Nephron (organoid): ENCODE data around the gene PPT2.
A peak's percentile ranks its signal among the peaks of the same experiment; 100 is the strongest.

Source experiments
- H3K27ac Mint-ChIP-seq, 3 experiments: 2 replicates each; pipeline ENCODE4 v1.8.0; 2020; ENCODE audit warnings: mixed read lengths in 3 of 3, mild to moderate bottlenecking in 2 of 3, moderate library complexity in 1 of 3
- H3K27me3 Mint-ChIP-seq: 2 replicates; pipeline ENCODE4 v1.8.0; 2021; ENCODE audit warnings: low read depth, mild to moderate bottlenecking, moderate library complexity, mixed read lengths
- H3K36me3 Mint-ChIP-seq: 2 replicates; pipeline ENCODE4 v1.8.0; 2020; ENCODE audit warnings: low read depth, mixed read lengths
- H3K4me1 Mint-ChIP-seq: 2 replicates; pipeline ENCODE4 v1.8.0; 2020; ENCODE audit warnings: mixed read lengths
- H3K4me3 Mint-ChIP-seq, 3 experiments: 2 replicates each; pipeline ENCODE4 v1.8.0; 2020; ENCODE audit warnings: mild to moderate bottlenecking in 3 of 3, mixed read lengths in 3 of 3, moderate library complexity in 2 of 3
- H3K9me3 Mint-ChIP-seq: 2 replicates; pipeline ENCODE4 v1.8.0; 2020; ENCODE audit warnings: mixed read lengths
- TF ChIP-seq, protein P1 (sequence below), 3 experiments: fragments of 200-600 bp; sonication (generic); IDR thresholded peaks; one replicate each; pipeline ENCODE4 v1.5.0; 2021; ENCODE audit warnings: antibody characterized with exemption in 3 of 3; ENCODE audit not compliant: unreplicated experiment in 3 of 3

The PPT2 gene

GRCh38 chr6:32194388-32194787 is 40.4 kb downstream of the PPT2 start:
- Mint-ChIP-seq H3K36me3 (no peaks in the 10 kb centered on the region), H3K27me3 (no peaks in the 10 kb centered on the region), H3K27ac (peak overlapping the region; percentile 99 to 100 (median 100)), H3K4me3 (peak overlapping the region; percentile 97 to 99 (median 98)), H3K9me3 (no peaks in the 10 kb centered on the region), H3K4me1 (peaks cover 46% of the 10 kb centered on the region)
- TF ChIP-seq, protein P1, sequence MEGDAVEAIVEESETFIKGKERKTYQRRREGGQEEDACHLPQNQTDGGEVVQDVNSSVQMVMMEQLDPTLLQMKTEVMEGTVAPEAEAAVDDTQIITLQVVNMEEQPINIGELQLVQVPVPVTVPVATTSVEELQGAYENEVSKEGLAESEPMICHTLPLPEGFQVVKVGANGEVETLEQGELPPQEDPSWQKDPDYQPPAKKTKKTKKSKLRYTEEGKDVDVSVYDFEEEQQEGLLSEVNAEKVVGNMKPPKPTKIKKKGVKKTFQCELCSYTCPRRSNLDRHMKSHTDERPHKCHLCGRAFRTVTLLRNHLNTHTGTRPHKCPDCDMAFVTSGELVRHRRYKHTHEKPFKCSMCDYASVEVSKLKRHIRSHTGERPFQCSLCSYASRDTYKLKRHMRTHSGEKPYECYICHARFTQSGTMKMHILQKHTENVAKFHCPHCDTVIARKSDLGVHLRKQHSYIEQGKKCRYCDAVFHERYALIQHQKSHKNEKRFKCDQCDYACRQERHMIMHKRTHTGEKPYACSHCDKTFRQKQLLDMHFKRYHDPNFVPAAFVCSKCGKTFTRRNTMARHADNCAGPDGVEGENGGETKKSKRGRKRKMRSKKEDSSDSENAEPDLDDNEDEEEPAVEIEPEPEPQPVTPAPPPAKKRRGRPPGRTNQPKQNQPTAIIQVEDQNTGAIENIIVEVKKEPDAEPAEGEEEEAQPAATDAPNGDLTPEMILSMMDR (IDR thresholded peaks at IDR 0.05; ENCODE audit: unreplicated experiment in 3 of 3), result no peak

DNA sequence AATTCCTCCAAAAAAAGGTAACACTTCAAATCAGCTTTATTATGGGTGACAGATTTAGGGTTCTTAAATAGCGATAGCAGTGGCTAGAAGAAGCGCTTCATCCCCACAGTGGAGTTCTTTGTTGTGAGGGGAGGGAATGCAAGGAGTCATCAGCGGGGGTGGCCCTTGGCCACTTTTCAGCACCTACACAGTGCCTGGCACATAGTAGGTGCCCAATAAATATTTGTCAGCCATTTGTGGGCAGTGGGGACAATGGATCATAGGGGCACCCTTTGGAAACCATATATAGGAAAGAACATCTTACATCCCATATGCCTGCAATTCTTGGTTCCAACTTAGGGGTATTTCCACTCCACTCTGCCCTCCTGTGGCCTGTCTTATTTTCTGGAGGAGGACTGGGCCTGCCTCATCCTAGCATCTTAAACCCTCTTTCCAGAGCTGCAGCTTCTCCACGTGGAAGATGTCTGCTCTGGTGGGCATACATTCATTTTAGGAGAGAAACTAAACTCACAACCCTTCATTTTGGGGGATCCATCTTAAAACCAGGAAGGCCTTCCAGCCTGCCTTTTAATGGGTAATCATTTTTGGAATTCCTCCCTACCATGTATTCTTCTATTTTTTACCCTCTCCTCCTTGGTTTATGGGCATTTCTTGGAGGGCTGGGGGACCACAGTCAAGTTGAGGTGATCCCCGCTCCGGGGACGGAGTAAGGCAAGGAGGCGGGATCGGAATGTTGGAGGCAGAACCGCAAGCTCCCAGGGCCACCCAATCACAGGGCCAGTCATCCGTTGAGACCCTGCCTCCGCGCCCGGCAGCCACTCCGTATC is 41.1 kb downstream of the PPT2 start:
- Mint-ChIP-seq H3K4me1 (peaks cover 46% of the 10 kb centered on the region), H3K27me3 (no peaks in the 10 kb centered on the region), H3K9me3 (no peaks in the 10 kb centered on the region), H3K36me3 (no peaks in the 10 kb centered on the region), H3K4me3 (peak overlapping the region; percentile 97 to 99 (median 98)), H3K27ac (peak overlapping the region; percentile 99 to 100 (median 100))
- TF ChIP-seq, protein P1 (IDR thresholded peaks at IDR 0.05; ENCODE audit: unreplicated experiment in 3 of 3), result peak in 2 of 3 experiments; percentile 12 to 67

DNA sequence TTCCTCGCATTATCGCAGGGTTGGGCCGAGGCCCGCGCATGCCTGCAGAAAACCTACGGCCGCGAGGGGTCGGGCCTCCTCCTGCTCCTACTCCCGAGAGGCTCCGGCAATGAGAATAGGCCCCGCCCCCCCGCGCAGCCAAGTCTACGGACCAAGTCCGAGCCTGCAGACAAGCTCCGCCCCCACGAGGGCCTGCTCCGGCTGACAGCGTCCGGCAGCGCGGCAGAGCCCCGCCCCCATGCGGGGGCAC is 41.6 kb downstream of the PPT2 start:
- TF ChIP-seq, protein P1 (IDR thresholded peaks at IDR 0.05; ENCODE audit: unreplicated experiment in 3 of 3), result peak; percentile 25 to 52 (median 41)
- peaks cover 46% of the 10 kb centered on the region for H3K4me1 Mint-ChIP-seq
- peak overlapping the region; percentile 99 to 100 (median 100) for H3K27ac Mint-ChIP-seq
- no peaks in the 10 kb centered on the region for H3K9me3 Mint-ChIP-seq
- H3K36me3 Mint-ChIP-seq, result no peaks in the 10 kb centered on the region
- no peaks in the 10 kb centered on the region for H3K27me3 Mint-ChIP-seq
- peak overlapping the region; percentile 97 to 99 (median 98) for H3K4me3 Mint-ChIP-seq

- H3K4me1 Mint-ChIP-seq, result peaks cover 43% of the 10 kb centered on the region
- H3K27me3 Mint-ChIP-seq, result no peaks in the 10 kb centered on the region
- H3K36me3 Mint-ChIP-seq, result no peaks in the 10 kb centered on the region
- peak overlapping the region; percentile 99 to 100 (median 100) for H3K27ac Mint-ChIP-seq
- H3K9me3 Mint-ChIP-seq, result no peaks in the 10 kb centered on the region
- peak overlapping the region; percentile 97 to 99 (median 98) for H3K4me3 Mint-ChIP-seq
- TF ChIP-seq, protein P1 (IDR thresholded peaks at IDR 0.05; ENCODE audit: unreplicated experiment in 3 of 3), result no peak
These were observed 42.2 kb downstream of the PPT2 start for GRCh38 chr6:32195902-32196681.

DNA sequence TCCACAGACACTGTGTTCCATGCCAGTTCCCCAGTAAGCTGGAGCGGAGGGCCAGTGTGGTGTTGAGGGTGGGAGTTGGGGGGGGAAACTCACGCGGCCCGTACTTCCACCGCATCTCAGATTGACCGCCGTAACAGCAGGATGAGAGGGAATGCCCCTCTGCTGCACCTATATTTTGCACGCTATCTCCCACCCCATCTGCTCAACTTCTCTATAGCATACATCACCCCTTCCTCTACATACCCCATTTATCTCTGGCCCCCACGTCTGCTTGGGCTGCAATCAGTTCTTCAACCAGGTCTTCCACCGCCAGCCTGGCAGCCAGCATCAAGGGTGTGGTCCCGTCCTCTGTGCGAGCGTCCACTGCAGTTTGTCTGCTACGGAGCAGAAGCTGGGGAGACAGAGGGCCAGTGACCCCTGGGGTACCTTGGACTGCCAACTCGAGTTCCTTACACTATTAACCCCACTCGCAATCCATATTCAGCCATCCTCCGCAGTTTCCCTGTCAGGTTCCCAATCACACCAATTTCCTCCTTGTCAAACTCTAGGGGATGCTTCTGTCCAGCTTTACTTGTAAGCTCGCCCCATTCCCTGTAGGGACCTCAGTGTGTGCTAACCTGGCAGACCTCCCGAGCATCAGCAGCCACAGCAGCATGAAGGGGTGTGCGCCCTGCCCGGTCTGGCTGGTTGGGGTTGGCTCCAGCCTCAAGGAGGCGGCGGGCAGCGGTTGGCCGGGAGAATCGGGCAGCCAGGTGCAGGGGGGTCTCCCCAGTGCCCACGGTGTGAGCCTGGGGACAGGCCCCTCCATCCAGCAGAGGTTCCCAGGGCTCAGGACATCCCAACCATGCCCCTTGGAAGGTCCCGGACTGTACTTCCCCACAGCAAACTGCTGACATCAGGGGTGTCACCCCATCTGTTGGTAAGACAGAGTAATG is 43.0 kb downstream of the PPT2 start:
- Mint-ChIP-seq H3K4me3 (peak overlapping the region; percentile 97 to 99 (median 98)), H3K27me3 (no peaks in the 10 kb centered on the region), H3K27ac (peak overlapping the region; percentile 99 to 100 (median 100)), H3K4me1 (peaks cover 38% of the 10 kb centered on the region), H3K36me3 (no peaks in the 10 kb centered on the region), H3K9me3 (no peaks in the 10 kb centered on the region)
- TF ChIP-seq, protein P1 (IDR thresholded peaks at IDR 0.05; ENCODE audit: unreplicated experiment in 3 of 3), result no peak
